Endothelial cell of umbilical vein (primary cell): Measurements from ENCODE around the gene SC5D. TPM values are rescaled to one million over a fixed set of nuclear protein-coding genes. Genes with fewer than 3 reads are reported as not detected.

ENCODE experiments used
- BruUV-seq: library from RNA; stranded (reverse); fragments of 400-500 nt; replicated peaks from 2 replicates; lab custom pipeline; 2021; lab: Mats Ljungman, UMichigan
- CTCF ChIA-PET: fragments of 300-600, 350-600 bp; sonication (Branson Sonifier 250); formaldehyde crosslinking; loops from one replicate; lab custom pipeline; 2021; ENCODE audit warnings: antibody characterized with exemption, inconsistent platforms; lab: Charles Lee
- POLR2A ChIA-PET: fragments of 300-600, 350-600 bp; sonication (Branson Sonifier 250); formaldehyde crosslinking; loops from one replicate; lab custom pipeline; 2021; ENCODE audit warnings: antibody characterized with exemption, inconsistent platforms; lab: Charles Lee
- DNase-seq: peaks from one replicate; pipeline ENCODE4 v3.0.0-alpha.2; 2011; ENCODE audit warnings: low read depth, low spot score
- FAIRE-seq: peaks from 2 replicates; lab custom pipeline; 2011; peaks lifted over from hg19 to GRCh38; lab: Jason Lieb, UNC
- H2AFZ ChIP-seq: 2 replicates; pipeline ENCODE4 v1.6.0; 2012; ENCODE audit warnings: low read depth, low read length, control low read depth, inconsistent platforms
- H3K27ac ChIP-seq: 2 replicates; pipeline ENCODE4 v1.5.1; 2011; ENCODE audit warnings: low read depth, mild to moderate bottlenecking, control low read depth, low read length, moderate library complexity; ENCODE audit not compliant: insufficient read depth
- H3K27me3 ChIP-seq, 2 experiments: 2 replicates each; pipeline versions ENCODE4 v1.6.0 to v1.6.1; 2011; ENCODE audit warnings: low read length in 2 of 2, mixed read lengths in 1 of 2; ENCODE audit not compliant: control insufficient read depth in 2 of 2, insufficient read depth in 2 of 2
- H3K36me3 ChIP-seq, 2 experiments: 2 replicates in 1 of 2; 3 replicates in 1 of 2; pipeline ENCODE4 v1.5.1; 2011; ENCODE audit warnings: low read length in 2 of 2, mild to moderate bottlenecking in 1 of 2, moderate library complexity in 1 of 2; ENCODE audit not compliant: control insufficient read depth in 2 of 2, insufficient read depth in 2 of 2; ENCODE audit errors: extremely low read depth in 1 of 2
- H3K4me1 ChIP-seq: 3 replicates; pipeline ENCODE4 v1.5.1; 2011; ENCODE audit warnings: mild to moderate bottlenecking, low read length; ENCODE audit not compliant: control insufficient read depth, insufficient read depth; ENCODE audit errors: extremely low read depth
- H3K4me2 ChIP-seq: 2 replicates; pipeline ENCODE4 v1.6.1; 2011; ENCODE audit warnings: low read length, control low read depth, mixed read lengths; ENCODE audit not compliant: insufficient read depth
- H3K4me3 ChIP-seq, 3 experiments: fragments of 200-600 bp in 1 of 3; sonication (generic), shearing (Covaris generic) in 1 of 3; replicated peaks in 1 of 3; 2 replicates each; pipeline ENCODE4 v1.5.1; 2011 to 2016; ENCODE audit warnings: control low read depth in 3 of 3, low read length in 3 of 3, mild to moderate bottlenecking in 2 of 3, inconsistent platforms in 1 of 3, low read depth in 1 of 3, moderate library complexity in 1 of 3; ENCODE audit not compliant: insufficient read depth in 1 of 3
- H3K79me2 ChIP-seq: 2 replicates; pipeline ENCODE4 v1.6.0; 2012; ENCODE audit warnings: low read length, inconsistent platforms; ENCODE audit not compliant: control insufficient read depth, insufficient read depth
- H3K9ac ChIP-seq: replicated peaks from 2 replicates; pipeline ENCODE3; 2011; ENCODE audit warnings: low read length, control low read depth; ENCODE audit not compliant: insufficient read depth; ENCODE audit errors: extremely low read depth
- H3K9me1 ChIP-seq: replicated peaks from 3 replicates; pipeline ENCODE4 v1.6.0; 2011; ENCODE audit warnings: mild to moderate bottlenecking, low read length; ENCODE audit not compliant: control insufficient read depth, insufficient read depth; ENCODE audit errors: extremely low read depth
- H3K9me3 ChIP-seq: replicated peaks from 2 replicates; pipeline ENCODE4 v1.5.1; 2012; ENCODE audit warnings: low read length, inconsistent platforms; ENCODE audit not compliant: control insufficient read depth, insufficient read depth
- H4K20me1 ChIP-seq: replicated peaks from 2 replicates; pipeline ENCODE3; 2011; ENCODE audit warnings: mild to moderate bottlenecking, low read length; ENCODE audit not compliant: control insufficient read depth, insufficient read depth; ENCODE audit errors: extremely low read depth
- EZH2 ChIP-seq: IDR thresholded peaks from 2 replicates; pipeline ENCODE4 v1.6.1; 2012; ENCODE audit warnings: borderline replicate concordance, low read depth, mild to moderate bottlenecking, moderate library complexity, low read length, inconsistent platforms; ENCODE audit not compliant: severe bottlenecking
- FOS ChIP-seq: IDR thresholded peaks from 2 replicates; pipeline ENCODE4 v1.6.1; 2011; ENCODE audit warnings: mild to moderate bottlenecking, low read length, moderate library complexity, borderline replicate concordance; ENCODE audit not compliant: insufficient read depth
- GATA2 ChIP-seq: IDR thresholded peaks from 2 replicates; pipeline ENCODE4 v1.7.0; 2011; ENCODE audit warnings: low read depth, mild to moderate bottlenecking, moderate library complexity, mixed read lengths, low read length; ENCODE audit not compliant: insufficient read length, insufficient read depth
- JUN ChIP-seq: IDR thresholded peaks from 2 replicates; pipeline ENCODE4 v1.6.1; 2011; ENCODE audit warnings: borderline replicate concordance, low read depth; ENCODE audit not compliant: insufficient read length, insufficient read depth
- MYC ChIP-seq: IDR thresholded peaks from one replicate; pipeline ENCODE4 v1.6.1; 2011; ENCODE audit warnings: mild to moderate bottlenecking, low read depth, low read length
- POLR2A ChIP-seq: IDR thresholded peaks from 2 replicates; pipeline ENCODE4 v1.6.1; 2012; ENCODE audit warnings: low read depth, mild to moderate bottlenecking, control low read depth, low read length
- POLR2AphosphoS5 ChIP-seq: IDR thresholded peaks from 2 replicates; pipeline ENCODE4 v1.6.1; 2012; ENCODE audit warnings: low read depth, mild to moderate bottlenecking, control low read depth, low read length, moderate library complexity; ENCODE audit not compliant: insufficient read depth
- dilution Hi-C: fragments of 300-500 bp; cut with MboI; formaldehyde crosslinking; loops from one replicate; pipeline ENCODE4 v1.15.0; 2019; ENCODE audit warnings: low sequenced_read_pairs; ENCODE audit not compliant: extremely low pct_ligation_motif_present
- intact Hi-C: fragments of 100-400 bp; cut with micrococcal nuclease; formaldehyde crosslinking; loops from one replicate; pipeline ENCODE4 v1.10.0; 2022
- polyA plus RNA-seq, 4 experiments: library from polyadenylated mRNA; depleted of rRNA in 3 of 4; stranded (reverse) in 3 of 4; unstranded in 1 of 4; fragments of >200 nt; gene quantifications; 2 replicates each; pipeline versions ENCODE4 v1.2.1 to v1.2.3, GENCODE V29; 2011 to 2012; ENCODE audit warnings: missing spikeins in 1 of 4
- total RNA-seq: library from RNA; stranded (reverse); gene quantifications from 2 replicates; pipeline ENCODE4 v1.2.3, GENCODE V29; 2021
- TF ChIP-seq, protein P1 (sequence below), 2 donors: IDR thresholded peaks; 1 replicate in 1 of 2; 2 replicates in 1 of 2; pipeline ENCODE4 v1.5.1; 2011; ENCODE audit warnings: low read length in 2 of 2, mild to moderate bottlenecking in 2 of 2, moderate library complexity in 2 of 2, control low read depth in 1 of 2, inconsistent platforms in 1 of 2, low read depth in 1 of 2; ENCODE audit not compliant: insufficient read depth in 1 of 2; ENCODE audit errors: extremely low read depth in 1 of 2
- TF ChIP-seq, protein P2 (sequence below): IDR thresholded peaks from 2 replicates; pipeline ENCODE4 v1.6.1; 2011; ENCODE audit not compliant: insufficient read depth, insufficient read length

SC5D gene
- total and polyA plus RNA-seq, 2 donors (not counting 3 experiments of a cell fraction or from before 2014, with no cell fraction given): 37.1 to 40.0 TPM

DNA sequence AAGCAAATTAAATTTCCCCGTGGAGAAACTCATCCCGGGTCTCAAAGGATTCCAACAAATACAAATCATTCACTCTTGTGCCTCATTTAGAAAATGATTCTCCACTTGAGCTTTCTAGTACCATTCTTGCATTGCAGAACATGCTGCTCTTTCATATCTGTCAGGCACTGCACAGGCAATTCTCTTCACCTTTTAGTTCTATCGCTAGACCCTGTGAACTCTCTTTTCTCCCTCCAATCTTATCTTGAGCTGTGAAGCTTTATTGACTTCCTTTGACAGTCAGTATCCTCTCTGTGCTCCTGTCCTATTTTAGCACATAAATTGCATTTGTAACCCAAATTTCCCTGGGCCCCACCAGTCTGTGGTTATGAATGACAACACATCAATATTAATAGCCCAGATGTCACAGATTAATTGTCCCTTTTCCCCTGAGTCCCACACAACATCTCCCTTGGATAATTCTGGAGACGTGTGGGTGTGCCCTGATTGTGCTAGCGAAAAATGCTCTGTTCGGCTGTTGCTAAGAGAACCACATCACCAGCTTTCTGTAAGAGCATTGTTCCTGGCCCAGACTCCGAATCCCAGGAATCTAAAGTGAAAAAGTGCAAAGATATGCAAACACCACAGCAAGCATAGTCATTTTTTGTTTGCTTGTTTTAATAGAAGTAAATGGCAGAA lies 22.4 kb upstream of the SC5D start:
- ChIA-PET CTCF (no interaction called here), POLR2A (no interaction called here)
- Histone ChIP-seq H3K27me3 (peaks cover 0 to 10% of the 10 kb centered on the region in 2 experiments), H3K9me3 (no peaks in the 10 kb centered on the region), H3K9me1 (no peaks in the 10 kb centered on the region), H3K4me2 (no peak overlapping the region), H3K9ac (no peak overlapping the region), H2AFZ (no peak overlapping the region), H3K4me3 (no peak overlapping the region), H3K79me2 (no peaks in the 10 kb centered on the region), H3K36me3 (no peaks in the 10 kb centered on the region), H4K20me1 (no peaks in the 10 kb centered on the region), H3K27ac (no peak overlapping the region), H3K4me1 (no peaks in the 10 kb centered on the region)
- DNase-seq (no peak), FAIRE-seq (no peak)
- TF ChIP-seq MYC (no peak), GATA2 (no peak), POLR2AphosphoS5 (no peak), JUN (no peak), EZH2 (no peak), POLR2A (no peak), FOS (no peak)
- TF ChIP-seq, protein P1, sequence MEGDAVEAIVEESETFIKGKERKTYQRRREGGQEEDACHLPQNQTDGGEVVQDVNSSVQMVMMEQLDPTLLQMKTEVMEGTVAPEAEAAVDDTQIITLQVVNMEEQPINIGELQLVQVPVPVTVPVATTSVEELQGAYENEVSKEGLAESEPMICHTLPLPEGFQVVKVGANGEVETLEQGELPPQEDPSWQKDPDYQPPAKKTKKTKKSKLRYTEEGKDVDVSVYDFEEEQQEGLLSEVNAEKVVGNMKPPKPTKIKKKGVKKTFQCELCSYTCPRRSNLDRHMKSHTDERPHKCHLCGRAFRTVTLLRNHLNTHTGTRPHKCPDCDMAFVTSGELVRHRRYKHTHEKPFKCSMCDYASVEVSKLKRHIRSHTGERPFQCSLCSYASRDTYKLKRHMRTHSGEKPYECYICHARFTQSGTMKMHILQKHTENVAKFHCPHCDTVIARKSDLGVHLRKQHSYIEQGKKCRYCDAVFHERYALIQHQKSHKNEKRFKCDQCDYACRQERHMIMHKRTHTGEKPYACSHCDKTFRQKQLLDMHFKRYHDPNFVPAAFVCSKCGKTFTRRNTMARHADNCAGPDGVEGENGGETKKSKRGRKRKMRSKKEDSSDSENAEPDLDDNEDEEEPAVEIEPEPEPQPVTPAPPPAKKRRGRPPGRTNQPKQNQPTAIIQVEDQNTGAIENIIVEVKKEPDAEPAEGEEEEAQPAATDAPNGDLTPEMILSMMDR (IDR thresholded peaks at IDR 0.05; ENCODE audit: extremely low read depth in 1 of 2, insufficient read depth in 1 of 2, low read depth in 1 of 2, low read length in 2 of 2): no peak
- TF ChIP-seq, protein P2, sequence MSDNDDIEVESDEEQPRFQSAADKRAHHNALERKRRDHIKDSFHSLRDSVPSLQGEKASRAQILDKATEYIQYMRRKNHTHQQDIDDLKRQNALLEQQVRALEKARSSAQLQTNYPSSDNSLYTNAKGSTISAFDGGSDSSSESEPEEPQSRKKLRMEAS: no peak
- intact Hi-C loops (no loop called here), dilution Hi-C loops (no loop called here)
- no TSS peak for BruUV-seq
